Measurements from ENCODE around the gene SURF4.

Gene SURF4

GRCh38 chr9:133371261-133371711, 4.6 kb downstream of the SURF4 start:
- no peak for TF ChIP-seq CTCF (IDR thresholded peaks at IDR 0.05; ENCODE audit: extremely low read depth, missing control alignments)
- DNase-seq (ENCODE audit: low spot score), result no peak

- no peak for TF ChIP-seq CTCF (IDR thresholded peaks at IDR 0.05; ENCODE audit: extremely low read depth, missing control alignments)
- no peak for DNase-seq (ENCODE audit: low spot score)
Observed at GRCh38 chr9:133370685-133371084, 5.2 kb downstream of the SURF4 start.

- no peak for TF ChIP-seq CTCF (IDR thresholded peaks at IDR 0.05; ENCODE audit: extremely low read depth, missing control alignments)
- DNase-seq (ENCODE audit: low spot score), result no peak
Observed at GRCh38 chr9:133369933-133370332, 5.9 kb downstream of the SURF4 start.

DNA sequence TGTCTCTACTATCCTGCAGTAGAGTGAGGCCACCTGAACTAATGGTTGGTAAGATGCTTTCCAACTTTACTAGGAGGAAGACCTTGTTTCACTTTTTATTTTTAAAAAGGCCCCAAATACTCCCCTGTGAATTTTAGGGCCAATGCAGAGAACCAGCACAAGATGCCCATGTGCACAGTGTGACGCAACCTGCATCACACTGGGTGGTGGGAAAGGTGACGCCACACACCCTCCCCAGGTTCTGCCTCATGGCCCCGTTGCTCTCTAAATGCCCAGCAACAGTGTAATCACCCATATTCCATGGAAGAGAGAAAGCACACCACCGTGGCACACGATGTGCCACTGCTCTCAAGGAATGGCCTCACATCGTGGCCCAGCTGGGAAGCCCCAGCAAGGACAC, 6.4 kb downstream of the SURF4 start:
- no peak for TF ChIP-seq CTCF (IDR thresholded peaks at IDR 0.05; ENCODE audit: extremely low read depth, missing control alignments)
- DNase-seq (ENCODE audit: low spot score), result no peak

GRCh38 chr9:133368249-133368881, 7.5 kb downstream of the SURF4 start:
- TF ChIP-seq CTCF (IDR thresholded peaks at IDR 0.05; ENCODE audit: extremely low read depth, missing control alignments), result no peak

DNA sequence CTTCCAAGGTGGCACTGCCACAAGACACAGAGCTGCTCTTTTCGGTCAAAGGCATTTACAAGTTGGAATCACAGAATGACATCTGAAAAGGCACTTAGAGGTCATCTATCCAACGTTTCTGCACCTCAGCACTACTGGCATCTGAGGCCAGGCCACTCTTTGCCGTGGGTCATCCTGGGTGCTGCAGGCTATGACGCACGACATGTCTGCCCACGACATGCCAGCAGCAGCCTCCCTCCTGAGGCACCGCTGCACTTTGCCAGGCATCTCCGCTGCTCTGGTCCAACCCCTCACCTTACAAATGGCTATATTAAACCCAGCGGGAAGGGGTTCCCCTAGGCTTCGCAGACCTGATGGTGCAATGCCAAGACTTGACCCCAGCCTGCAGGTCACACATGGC, 8.1 kb downstream of the SURF4 start:
- no peak for TF ChIP-seq CTCF (IDR thresholded peaks at IDR 0.05; ENCODE audit: extremely low read depth, missing control alignments)
- DNase-seq (ENCODE audit: low spot score), result no peak

More at GRCh38 chr9:133368249-133368881, 7.5 kb downstream of the SURF4 start:
- DNase-seq (ENCODE audit: low spot score), result no peak

DNA sequence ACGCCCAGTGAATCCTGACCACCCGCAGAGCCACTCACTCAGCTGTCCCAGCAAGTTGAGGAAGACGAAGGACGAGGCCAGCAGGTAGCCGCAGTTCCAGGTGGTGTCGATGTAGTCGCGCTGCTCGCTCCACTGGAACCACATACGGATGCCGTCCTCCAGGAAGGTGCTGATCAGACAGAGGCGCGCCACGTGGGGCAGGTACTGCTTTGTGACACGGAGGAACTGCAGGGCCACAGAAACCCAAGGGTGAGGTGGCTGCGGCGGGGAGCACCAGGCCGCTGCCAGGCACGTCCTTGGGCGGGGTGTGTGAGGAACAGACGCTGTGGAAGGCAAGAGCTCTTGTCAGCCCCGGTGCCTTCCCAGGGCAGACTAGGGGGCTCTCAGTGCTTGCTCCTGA, 8.6 kb downstream of the SURF4 start:
- TF ChIP-seq CTCF (IDR thresholded peaks at IDR 0.05; ENCODE audit: extremely low read depth, missing control alignments), result no peak

More for the DNA sequence above, 8.6 kb downstream of the SURF4 start:
- no peak for DNase-seq (ENCODE audit: low spot score)

All from GM20000 (cell line).